Uterus (tissue), 4 donors: Measurements from ENCODE around the gene ADARB2. TPM values are rescaled to one million over a fixed set of nuclear protein-coding genes. Genes with fewer than 3 reads are reported as not detected.

ENCODE experiments used
- DNase-seq, 2 donors: peaks; one replicate each; pipeline ENCODE4 v3.0.0-alpha.2; 2019 to 2020
- H3K27ac ChIP-seq, 2 donors: fragments of 200-600 bp; sonication (generic); 1 replicate in 1 of 2; 2 replicates in 1 of 2; pipeline ENCODE4 v1.5.1; 2016 to 2018
- H3K27me3 ChIP-seq, 2 donors: fragments of 200-600 bp; sonication (generic); one replicate each; pipeline ENCODE4 v1.5.1; 2018 to 2019; ENCODE audit warnings: control low read depth in 1 of 2
- H3K36me3 ChIP-seq, 2 donors: fragments of 200-600 bp; sonication (generic); one replicate each; pipeline ENCODE4 v1.5.1; 2019; ENCODE audit warnings: control low read depth in 1 of 2
- H3K4me1 ChIP-seq, 2 donors: fragments of 200-600 bp; sonication (generic); one replicate each; pipeline ENCODE4 v1.5.1; 2018 to 2019; ENCODE audit warnings: control low read depth in 1 of 2
- H3K4me3 ChIP-seq, 2 donors: fragments of 200-600 bp; sonication (generic); 1 replicate in 1 of 2; 2 replicates in 1 of 2; pipeline ENCODE4 v1.5.1; 2018 to 2019; ENCODE audit warnings: mild to moderate bottlenecking in 1 of 2
- H3K9me3 ChIP-seq, 2 donors: fragments of 200-600 bp; sonication (generic); one replicate each; pipeline ENCODE4 v1.5.1; 2019; ENCODE audit warnings: control low read depth in 1 of 2
- CTCF ChIP-seq, 4 experiments: fragments of 200-600 bp in 2 of 4; fragments of 450-650 bp in 2 of 4; sonication (generic) in 2 of 4; IDR thresholded peaks; one replicate each; pipeline ENCODE4 v1.5.1; 2016 to 2019; ENCODE audit warnings: antibody characterized with exemption in 4 of 4, mild to moderate bottlenecking in 2 of 4, moderate library complexity in 1 of 4
- POLR2A ChIP-seq, 2 donors: fragments of 450-650 bp; IDR thresholded peaks; one replicate each; pipeline ENCODE4 v1.6.1; 2016; ENCODE audit warnings: antibody characterized with exemption in 2 of 2, mild to moderate bottlenecking in 1 of 2, moderate library complexity in 1 of 2
- intact Hi-C: fragments of 100-400 bp; cut with DNase I; formaldehyde crosslinking; loops from one replicate; pipeline ENCODE4 v1.15.1; 2023; ENCODE audit warnings: low total_unique reads
- total RNA-seq, 4 donors: library from RNA; depleted of rRNA in 3 of 4; stranded (reverse); fragments of >200 nt in 3 of 4; gene quantifications; one replicate each; pipeline versions ENCODE4 v1.1.0 to v1.2.4, GENCODE V29; 2014 to 2023
- donor health status: DM: yes; HTN: yes; CAD: no.

The ADARB2 gene
- total RNA-seq, 4 donors from 2014 or later = 0.76 to 2.6 (median 2.0) TPM; not detected in 1

- H3K36me3 ChIP-seq = no peaks in the 10 kb centered on the region
- H3K4me3 ChIP-seq = no peak overlapping the region
- intact Hi-C loops = no loop called here
- DNase-seq = no peak
- TF ChIP-seq POLR2A (IDR thresholded peaks at IDR 0.05) = no peak
- TF ChIP-seq CTCF (IDR thresholded peaks at IDR 0.05) = no peak
- H3K9me3 ChIP-seq = no peaks in the 10 kb centered on the region
- H3K27ac ChIP-seq = no peak overlapping the region
- H3K4me1 ChIP-seq = no peaks in the 10 kb centered on the region
- H3K27me3 ChIP-seq = no peaks in the 10 kb centered on the region
Measured at GRCh38 chr10:1477578-1477977, 259.7 kb downstream of the ADARB2 start.

- Histone ChIP-seq H3K4me1 (no peaks in the 10 kb centered on the region), H3K36me3 (no peaks in the 10 kb centered on the region), H3K27me3 (no peaks in the 10 kb centered on the region), H3K9me3 (no peaks in the 10 kb centered on the region), H3K4me3 (no peak overlapping the region), H3K27ac (no peak overlapping the region)
- TF ChIP-seq CTCF (IDR thresholded peaks at IDR 0.05) (no peak), POLR2A (IDR thresholded peaks at IDR 0.05) (no peak)
- DNase-seq = no peak
- intact Hi-C loops = no loop called here
Measured at GRCh38 chr10:1476455-1476803, 260.9 kb downstream of the ADARB2 start.

GRCh38 chr10:1475771-1476454, 261.4 kb downstream of the ADARB2 start:
- H3K4me1 ChIP-seq = no peaks in the 10 kb centered on the region
- H3K36me3 ChIP-seq = no peaks in the 10 kb centered on the region
- DNase-seq = no peak
- no peak overlapping the region for H3K4me3 ChIP-seq
- intact Hi-C loops = no loop called here
- H3K27me3 ChIP-seq = no peaks in the 10 kb centered on the region
- no peak overlapping the region for H3K27ac ChIP-seq
- TF ChIP-seq CTCF (IDR thresholded peaks at IDR 0.05) = no peak
- H3K9me3 ChIP-seq = no peaks in the 10 kb centered on the region

- no peak for DNase-seq
- Histone ChIP-seq H3K4me1 (no peaks in the 10 kb centered on the region), H3K9me3 (no peaks in the 10 kb centered on the region), H3K4me3 (no peak overlapping the region), H3K27ac (no peak overlapping the region), H3K36me3 (no peaks in the 10 kb centered on the region), H3K27me3 (no peaks in the 10 kb centered on the region)
- TF ChIP-seq POLR2A (IDR thresholded peaks at IDR 0.05) = no peak
- no peak for TF ChIP-seq CTCF (IDR thresholded peaks at IDR 0.05)
- intact Hi-C loops = no loop called here
Measured at GRCh38 chr10:1475098-1475591, 262.2 kb downstream of the ADARB2 start.

GRCh38 chr10:1474376-1475097, 262.8 kb downstream of the ADARB2 start:
- Histone ChIP-seq H3K36me3 (no peaks in the 10 kb centered on the region), H3K27ac (no peak overlapping the region), H3K4me1 (no peaks in the 10 kb centered on the region), H3K27me3 (no peaks in the 10 kb centered on the region), H3K4me3 (no peak overlapping the region), H3K9me3 (no peaks in the 10 kb centered on the region)
- intact Hi-C loops = no loop called here
- DNase-seq = no peak
- TF ChIP-seq CTCF (IDR thresholded peaks at IDR 0.05) = no peak
- TF ChIP-seq POLR2A (IDR thresholded peaks at IDR 0.05) = no peak
